Activated CD4-positive, CD25-positive, alpha-beta regulatory T cell treated with anti-CD3 and anti-CD28 coated beads, Interleukin-2, amount 50 U/mL, for 16 hours (primary cell): ENCODE data around the gene PRPS1L1.

ENCODE experiments used
- DNase-seq: peaks from one replicate; pipeline ENCODE4 v3.0.0-alpha.2; 2020; ENCODE audit warnings: low read depth, low spot score

The PRPS1L1 gene

DNA sequence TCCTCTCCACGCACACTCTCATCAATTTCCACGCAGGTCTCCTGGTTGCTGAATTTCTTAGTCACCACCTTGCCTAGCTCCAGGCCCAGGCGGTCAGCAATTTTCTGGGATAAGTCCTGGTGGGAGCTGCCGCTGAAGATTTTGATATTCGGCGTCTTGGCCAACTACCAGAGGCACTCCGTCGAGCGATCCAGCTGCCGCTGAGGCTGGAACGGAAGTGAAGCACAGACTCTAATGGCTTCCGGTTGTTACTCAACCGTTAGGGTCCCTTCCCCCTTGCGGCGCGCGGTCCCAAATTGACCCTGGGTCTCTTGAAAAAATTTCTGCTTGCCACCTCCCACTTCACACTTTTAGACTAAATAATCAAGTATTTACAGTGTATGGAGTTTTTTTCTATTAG lies at the start of gene PRPS1L1:
Gene PRPS1L1, minus strand, starts transcription at position 219 of the 400 bp plus-strand sequence.
- DNase-seq = no peak

DNA sequence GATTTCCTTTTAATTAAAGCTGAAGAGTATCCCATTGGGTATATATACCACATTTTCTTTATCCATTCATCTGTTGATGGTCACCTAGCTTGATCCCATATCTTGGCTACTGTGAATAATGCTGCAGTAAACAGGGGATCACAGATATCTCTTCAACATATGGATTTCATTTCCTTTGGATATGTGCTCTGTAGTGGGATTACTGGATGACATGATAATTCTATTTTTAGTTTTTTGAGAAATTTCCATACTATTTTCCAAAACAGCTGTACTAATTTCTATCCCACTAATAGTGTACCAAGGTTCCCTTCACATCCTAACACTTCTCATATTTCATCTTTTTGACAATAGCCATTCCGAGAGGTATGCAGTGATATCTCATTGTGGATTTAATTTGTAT lies 48.8 kb upstream of the PRPS1L1 start:
- DNase-seq = no peak

GRCh38 chr7:18068745-18069144 lies 41.1 kb upstream of the PRPS1L1 start:
- DNase-seq = no peak

DNA sequence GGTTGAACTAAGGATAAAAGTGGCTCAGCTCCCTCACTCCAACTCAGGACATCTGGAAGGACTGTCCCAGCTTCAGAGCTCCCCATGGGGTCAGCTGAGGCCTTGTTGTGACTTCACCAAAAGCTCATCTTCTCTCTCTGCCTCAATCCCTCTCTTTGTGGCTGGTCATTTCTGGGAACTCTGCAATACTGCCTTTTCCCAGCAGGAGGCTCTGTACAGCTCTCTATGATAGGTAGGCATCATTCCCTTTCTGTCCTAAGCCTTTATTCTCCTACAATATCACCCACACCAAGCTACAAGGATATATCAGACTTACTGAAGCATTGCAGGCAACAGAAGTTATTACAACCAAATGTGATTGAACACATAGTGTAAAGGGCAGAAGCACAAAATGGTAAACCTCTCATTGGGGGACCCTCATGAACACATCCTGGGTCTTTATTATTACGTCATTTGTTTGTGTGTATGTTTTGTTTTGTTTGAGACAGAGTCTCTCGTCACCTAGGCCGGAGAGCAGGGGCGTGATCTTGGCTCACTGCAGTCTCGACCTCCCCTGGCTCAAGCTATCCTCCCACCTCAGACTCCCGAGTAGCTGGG lies 36.7 kb upstream of the PRPS1L1 start:
- DNase-seq = no peak

GRCh38 chr7:18063149-18063901 lies 35.7 kb upstream of the PRPS1L1 start:
- DNase-seq = no peak

DNA sequence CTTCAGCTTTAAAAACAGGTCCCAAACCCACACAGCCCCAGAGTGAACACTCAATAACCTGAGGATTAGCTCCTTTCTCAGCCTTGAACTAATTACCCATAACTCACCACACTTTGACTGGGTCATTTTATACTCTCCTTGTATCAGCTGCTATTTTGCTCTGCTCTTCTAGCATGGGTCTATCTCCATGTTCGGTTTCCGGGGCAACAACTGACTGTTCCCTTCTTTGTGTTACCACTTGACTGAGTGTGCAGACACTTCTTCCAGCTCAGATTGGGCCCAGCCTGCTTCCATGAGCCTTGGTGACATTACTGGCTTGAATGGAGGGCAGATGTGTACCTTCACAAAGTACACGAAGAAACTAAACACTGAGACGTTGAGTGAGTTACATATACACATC lies 31.5 kb upstream of the PRPS1L1 start:
- no peak for DNase-seq

- DNase-seq = no peak
These were observed 26.3 kb upstream of the PRPS1L1 start for GRCh38 chr7:18053941-18054340.

GRCh38 chr7:18053177-18053928 lies 25.7 kb upstream of the PRPS1L1 start:
- no peak for DNase-seq

- no peak for DNase-seq
These were observed 21.6 kb upstream of the PRPS1L1 start for GRCh38 chr7:18049262-18049661.

DNA sequence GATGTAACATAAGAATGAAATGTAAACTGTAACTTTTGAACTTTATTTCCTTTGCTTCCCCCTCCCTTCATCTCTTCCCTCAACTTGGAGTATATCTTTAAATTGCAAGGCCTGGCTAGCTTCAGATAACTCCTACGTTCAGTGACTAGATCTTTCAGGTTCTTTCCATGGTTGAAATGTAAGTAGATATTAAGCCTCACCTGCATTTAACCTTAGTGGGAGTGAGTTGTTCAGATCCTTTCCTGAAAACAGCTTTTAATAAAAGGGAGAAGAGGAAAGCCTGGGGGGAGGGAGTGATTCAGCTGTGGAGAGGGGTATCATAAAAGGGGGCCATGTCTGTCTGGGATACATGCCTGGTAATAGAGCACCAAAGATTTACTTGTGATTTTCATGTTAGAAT lies 19.0 kb upstream of the PRPS1L1 start:
- DNase-seq = no peak

GRCh38 chr7:18045171-18045570 lies 17.5 kb upstream of the PRPS1L1 start:
- DNase-seq = no peak

- DNase-seq = no peak
These were observed 13.5 kb upstream of the PRPS1L1 start for GRCh38 chr7:18041191-18041590.

- DNase-seq = no peak
These were observed 12.6 kb upstream of the PRPS1L1 start for GRCh38 chr7:18040196-18040595.

- DNase-seq = no peak
These were observed 10.7 kb upstream of the PRPS1L1 start for GRCh38 chr7:18038382-18038781.

DNA sequence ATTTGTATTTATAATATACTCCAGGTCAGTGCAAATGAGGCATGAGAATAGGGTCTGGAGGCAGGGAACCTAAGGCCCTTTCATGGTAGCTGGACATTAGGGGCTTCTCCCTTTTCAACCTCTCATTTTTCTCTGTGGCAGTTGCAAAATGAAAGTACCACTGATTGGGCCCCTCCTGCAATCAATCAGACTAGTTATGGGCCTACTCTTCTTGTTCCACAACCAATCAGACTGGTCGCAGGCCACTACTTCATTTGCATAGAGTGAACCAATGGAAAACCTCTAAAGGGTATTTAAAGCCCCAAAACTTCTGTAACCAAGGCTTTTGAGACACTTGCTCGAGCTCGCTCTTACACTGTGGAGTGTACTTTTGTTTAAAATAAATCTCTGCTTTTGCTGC lies 10.0 kb upstream of the PRPS1L1 start:
- DNase-seq = no peak

DNA sequence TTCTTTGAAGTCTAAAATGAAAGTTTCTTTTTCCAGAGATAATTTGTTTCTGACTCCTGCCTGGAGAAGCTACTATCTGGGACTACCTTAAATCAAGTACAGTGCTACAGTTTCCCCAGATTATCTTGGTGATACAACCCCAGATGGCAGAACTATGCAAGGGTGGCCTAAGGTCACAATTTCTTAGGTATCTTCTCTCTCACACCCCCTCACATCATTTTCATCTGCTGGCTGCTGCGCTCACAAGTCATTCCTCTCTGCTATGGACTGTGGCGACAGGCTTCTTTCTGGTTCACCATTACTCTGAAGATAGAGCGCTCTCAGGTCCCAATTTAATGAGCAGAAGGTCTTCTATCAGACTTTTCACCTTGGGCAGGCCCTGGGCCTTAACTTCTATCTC lies 9.1 kb upstream of the PRPS1L1 start:
- no peak for DNase-seq

DNA sequence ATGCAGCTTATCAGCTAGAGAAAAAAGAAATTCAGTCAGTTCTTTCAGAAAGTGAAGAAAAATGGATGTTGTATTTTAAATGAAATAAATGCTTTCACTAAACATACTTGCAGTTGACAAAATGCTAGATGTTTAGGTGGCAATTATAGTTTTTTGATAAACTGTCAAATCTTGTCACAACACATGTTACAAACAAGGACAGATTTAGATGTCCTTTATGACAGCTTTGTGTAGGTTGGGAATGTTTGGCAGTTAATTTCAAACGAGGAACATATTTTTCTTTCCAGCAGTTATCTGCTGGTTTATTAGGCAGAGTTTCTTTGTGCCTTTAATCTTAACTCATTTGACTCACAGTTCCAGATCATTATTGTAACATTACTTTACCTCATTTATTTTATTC lies 3.1 kb upstream of the PRPS1L1 start:
- no peak for DNase-seq

DNA sequence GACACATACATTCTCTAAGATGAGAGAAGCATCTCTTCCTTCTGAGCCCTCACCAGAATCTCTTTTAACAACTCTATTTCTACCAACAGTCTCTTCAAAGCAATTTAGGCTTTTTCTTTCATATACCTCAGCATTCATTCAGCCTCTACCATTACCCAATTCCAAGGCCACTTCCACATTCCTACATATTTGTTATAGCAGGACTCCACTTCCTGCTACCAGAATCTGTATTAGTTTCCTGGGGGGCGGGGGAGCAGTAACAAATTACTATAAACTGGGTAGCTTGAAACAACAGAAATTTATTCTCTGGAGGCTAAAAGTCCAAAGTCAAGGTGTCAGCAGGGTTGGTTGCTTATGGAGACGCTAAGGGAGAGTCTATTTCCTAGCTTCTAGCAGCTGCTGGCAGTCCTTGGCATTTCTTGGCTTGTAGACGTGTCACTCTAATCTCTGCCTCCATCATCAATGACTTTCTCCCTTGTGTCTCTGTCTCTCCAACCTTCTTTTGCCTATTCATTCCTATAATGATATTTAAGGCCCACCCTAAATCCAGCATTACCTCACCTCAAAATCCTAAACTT lies 7.4 kb downstream of the PRPS1L1 start:
- DNase-seq = no peak

- DNase-seq = no peak
These were observed 8.1 kb downstream of the PRPS1L1 start for GRCh38 chr7:18019555-18019954.

GRCh38 chr7:18018296-18019215 lies 9.1 kb downstream of the PRPS1L1 start:
- no peak for DNase-seq
